K562 (cell line): ENCODE results near the gene KAZN. TPM values are rescaled to one million over a fixed set of nuclear protein-coding genes. Genes with fewer than 3 reads are reported as not detected.

Experiments used
- ATAC-seq: fragments of 200-7000 bp; cut with Tn5 transposase; 3 replicates; pipeline ENCODE4 v1.9.1; 2020; ENCODE audit warnings: moderate library complexity
- BruUV-seq: library from RNA; stranded (reverse); fragments of 400-500 nt; replicated peaks from 2 replicates; lab custom pipeline; 2021; lab: Mats Ljungman, UMichigan
- CTCF ChIA-PET: fragments of 300-600 bp; formaldehyde crosslinking; extraction: SDS; loops from one replicate; lab custom pipeline; 2021; ENCODE audit warnings: low intra/inter-chr PET ratio; lab: Yijun Ruan, JAX
- POLR2A ChIA-PET: fragments of 300-600, 350-650 bp; sonication (Branson Sonifier 250); formaldehyde crosslinking; extraction: SDS; loops from one replicate; lab custom pipeline; 2021; ENCODE audit warnings: antibody characterized with exemption, inconsistent platforms; lab: Yijun Ruan, JAX
- DNase-seq, 4 experiments: peaks; one replicate each; pipeline versions ENCODE4 v3.0.0 to v3.0.0-alpha.2; 2011 to 2018; ENCODE audit warnings: low spot score in 3 of 4, mixed read lengths in 3 of 4; ENCODE audit errors: extremely low read depth in 1 of 4
- FAIRE-seq: peaks from 2 replicates; lab custom pipeline; 2011; peaks lifted over from hg19 to GRCh38; lab: Jason Lieb, UNC
- H2AFZ ChIP-seq: 2 replicates; pipeline ENCODE4 v1.6.0; 2011; ENCODE audit warnings: low read depth, low read length, control low read depth, inconsistent platforms
- H3K27ac ChIP-seq: fragments of 200-600 bp; 3 replicates; pipeline ENCODE4 v1.8.0; 2011; ENCODE audit warnings: low read depth, mild to moderate bottlenecking, control low read depth, inconsistent platforms, low read length, moderate library complexity, mixed read lengths; ENCODE audit errors: extremely low read depth
- H3K27me3 ChIP-seq, 2 experiments: fragments of 300-600 bp in 1 of 2; 2 replicates in 1 of 2; 3 replicates in 1 of 2; pipeline versions ENCODE4 v1.6.0 to v1.8.0; 2011; ENCODE audit warnings: inconsistent platforms in 2 of 2, low read length in 2 of 2, mild to moderate bottlenecking in 1 of 2, mixed read lengths in 1 of 2, moderate library complexity in 1 of 2; ENCODE audit not compliant: control insufficient read depth in 2 of 2, insufficient read depth in 2 of 2
- H3K36me3 ChIP-seq: fragments of 300-600 bp; 3 replicates; pipeline ENCODE4 v1.8.0; 2011; ENCODE audit warnings: mild to moderate bottlenecking, low read length, inconsistent platforms; ENCODE audit not compliant: control insufficient read depth, insufficient read depth
- H3K4me1 ChIP-seq, 2 experiments: fragments of 200-600 bp in 1 of 2; replicated peaks in 1 of 2; 2 replicates in 1 of 2; 3 replicates in 1 of 2; pipeline versions ENCODE4 v1.5.1 to v1.8.0; 2011; ENCODE audit warnings: inconsistent platforms in 2 of 2, low read length in 2 of 2, mild to moderate bottlenecking in 1 of 2, mixed read lengths in 1 of 2, moderate library complexity in 1 of 2; ENCODE audit not compliant: control insufficient read depth in 2 of 2, insufficient read depth in 2 of 2
- H3K4me2 ChIP-seq: 2 replicates; pipeline ENCODE4 v1.6.1; 2011; ENCODE audit warnings: low read length, control low read depth, inconsistent platforms, mixed read lengths; ENCODE audit not compliant: insufficient read depth
- H3K4me3 ChIP-seq: fragments of 200-600 bp; sonication (generic), shearing (Covaris generic); 2 replicates; pipeline ENCODE4 v1.5.1; 2016; ENCODE audit warnings: control low read depth, inconsistent platforms
- H3K79me2 ChIP-seq: fragments of 200-600 bp; 3 replicates; pipeline ENCODE4 v1.8.0; 2011; ENCODE audit warnings: low read length, inconsistent platforms; ENCODE audit not compliant: control insufficient read depth, insufficient read depth
- H3K9ac ChIP-seq, 2 experiments: 2 replicates each; pipeline versions ENCODE4 v1.6.0 to v1.6.1; 2011; ENCODE audit warnings: low read depth in 2 of 2, low read length in 2 of 2, control low read depth in 1 of 2, inconsistent platforms in 1 of 2, mild to moderate bottlenecking in 1 of 2, mixed read lengths in 1 of 2; ENCODE audit not compliant: insufficient read depth in 1 of 2
- H3K9me1 ChIP-seq: one replicate; pipeline ENCODE4 v1.6.0; 2011; ENCODE audit warnings: inconsistent platforms, mild to moderate bottlenecking, low read length, moderate library complexity; ENCODE audit not compliant: control insufficient read depth, insufficient read depth
- H3K9me3 ChIP-seq: replicated peaks from 2 replicates; pipeline ENCODE4 v1.5.1; 2011; ENCODE audit warnings: low read depth, low read length, inconsistent platforms; ENCODE audit not compliant: control insufficient read depth, insufficient read depth
- H4K20me1 ChIP-seq: replicated peaks from 2 replicates; pipeline ENCODE4 v1.6.1; 2011; ENCODE audit warnings: low read length, inconsistent platforms, mixed read lengths; ENCODE audit not compliant: control insufficient read depth, insufficient read depth
- CREM ChIP-seq: IDR thresholded peaks from 2 replicates; pipeline ENCODE4 v1.6.1; 2014; ENCODE audit warnings: antibody characterized with exemption, low read depth
- HNRNPH1 ChIP-seq: fragments of 200-400 bp; formaldehyde crosslinking; optimal IDR thresholded peaks from 2 replicates; pipeline ENCODE3; 2017; ENCODE audit warnings: low read depth, mild to moderate bottlenecking, low read length, moderate library complexity
- HNRNPK ChIP-seq: fragments of 200-400 bp; formaldehyde crosslinking; IDR thresholded peaks from one replicate; pipeline ENCODE4 v1.6.1; 2018; ENCODE audit warnings: mild to moderate bottlenecking, low read depth, low read length; ENCODE audit not compliant: poor library complexity, severe bottlenecking
- IFI16 ChIP-seq: fragments of 250-450 bp; sonication (Bioruptor Pico); IDR thresholded peaks from 2 replicates; pipeline ENCODE4 v2.1.2; 2022; ENCODE audit warnings: mild to moderate bottlenecking, inconsistent platforms
- L3MBTL2 ChIP-seq: fragments of 450-650 bp; IDR thresholded peaks from 2 replicates; pipeline ENCODE4 v1.6.1; 2016; ENCODE audit warnings: mild to moderate bottlenecking, moderate library complexity
- MTA3 ChIP-seq: fragments of 450-650 bp; formaldehyde crosslinking; IDR thresholded peaks from 2 replicates; pipeline ENCODE4 v1.6.1; 2017; ENCODE audit warnings: mild to moderate bottlenecking, borderline replicate concordance
- NUFIP1 ChIP-seq: fragments of 450-650 bp; IDR thresholded peaks from 2 replicates; pipeline ENCODE4 v1.6.1; 2018; ENCODE audit not compliant: partially characterized antibody
- SAP30 ChIP-seq: fragments of 200-600 bp; sonication (generic); IDR thresholded peaks from 2 replicates; pipeline ENCODE4 v1.6.1; 2012; ENCODE audit warnings: borderline replicate concordance, low read depth, mild to moderate bottlenecking, moderate library complexity, low read length, control low read depth, inconsistent platforms; ENCODE audit not compliant: insufficient read depth, poor library complexity, severe bottlenecking
- ZNF311 ChIP-seq: fragments of 250-450 bp; sonication (Bioruptor Pico); IDR thresholded peaks from 2 replicates; pipeline ENCODE4 v1.4.0; 2020; ENCODE audit warnings: mild to moderate bottlenecking, moderate library complexity
- ZNF77 ChIP-seq: fragments of 250-450 bp; sonication (Bioruptor Pico); IDR thresholded peaks from 2 replicates; pipeline ENCODE4 v1.5.0; 2020
- WGBS: fragments of 100-300 bp; shearing (Covaris generic); methylation state at CpG from one replicate; pipeline ENCODE4 v1.1.6; 2016; ENCODE audit warnings: low coverage, mixed read lengths; ENCODE audit not compliant: insufficient coverage; ENCODE audit errors: missing lambda C conversion rate; 5-methylcytosine and 5-hydroxymethylcytosine counted together
- in situ Hi-C: fragments of 300-500 bp; cut with MboI; formaldehyde crosslinking; loops from 4 replicates; pipeline ENCODE4 v1.15.0; 2018; ENCODE audit warnings: inconsistent platforms, mixed read lengths
- intact Hi-C: fragments of 100-400 bp; cut with micrococcal nuclease; formaldehyde crosslinking; loops from 2 replicates; pipeline ENCODE4 v1.14.2; 2022
- polyA plus RNA-seq, 8 experiments: library from polyadenylated mRNA; depleted of rRNA in 4 of 8; stranded (reverse) in 5 of 8; unstranded in 3 of 8; fragments of >200 nt; fragmentation: Nextera tagmentation in 2 of 8; fragmentation: Illumina TruSeq in 1 of 8; extraction: Ambion mirVana in 2 of 8; extraction: Trizol in 1 of 8; gene quantifications; 2 replicates each; pipeline versions ENCODE4 v1.2.1 to v1.2.3, GENCODE V29; 2011 to 2014; ENCODE audit warnings: inconsistent platforms in 1 of 8, missing spikeins in 1 of 8
- total RNA-seq, 7 experiments: library from RNA; depleted of rRNA in 6 of 7; stranded (reverse); fragments of >200 nt in 6 of 7; fragmentation: Illumina TruSeq in 2 of 7; extraction: Trizol in 2 of 7; gene quantifications; 2 replicates each; pipeline versions ENCODE4 v1.2.1 to v1.2.3, GENCODE V29; 2011 to 2021; ENCODE audit warnings: low replicate concordance in 1 of 7
- TF ChIP-seq, protein P1 (sequence below): fragments of 450-650 bp; IDR thresholded peaks from 2 replicates; pipeline ENCODE4 v1.6.1; 2016; ENCODE audit warnings: mild to moderate bottlenecking, moderate library complexity

KAZN gene
- total and polyA plus RNA-seq, 9 of the 15 experiments (the other 6 are each of a cell fraction or from before 2014, with no cell fraction given) = 2.1 to 21.6 (median 5.4) TPM

DNA sequence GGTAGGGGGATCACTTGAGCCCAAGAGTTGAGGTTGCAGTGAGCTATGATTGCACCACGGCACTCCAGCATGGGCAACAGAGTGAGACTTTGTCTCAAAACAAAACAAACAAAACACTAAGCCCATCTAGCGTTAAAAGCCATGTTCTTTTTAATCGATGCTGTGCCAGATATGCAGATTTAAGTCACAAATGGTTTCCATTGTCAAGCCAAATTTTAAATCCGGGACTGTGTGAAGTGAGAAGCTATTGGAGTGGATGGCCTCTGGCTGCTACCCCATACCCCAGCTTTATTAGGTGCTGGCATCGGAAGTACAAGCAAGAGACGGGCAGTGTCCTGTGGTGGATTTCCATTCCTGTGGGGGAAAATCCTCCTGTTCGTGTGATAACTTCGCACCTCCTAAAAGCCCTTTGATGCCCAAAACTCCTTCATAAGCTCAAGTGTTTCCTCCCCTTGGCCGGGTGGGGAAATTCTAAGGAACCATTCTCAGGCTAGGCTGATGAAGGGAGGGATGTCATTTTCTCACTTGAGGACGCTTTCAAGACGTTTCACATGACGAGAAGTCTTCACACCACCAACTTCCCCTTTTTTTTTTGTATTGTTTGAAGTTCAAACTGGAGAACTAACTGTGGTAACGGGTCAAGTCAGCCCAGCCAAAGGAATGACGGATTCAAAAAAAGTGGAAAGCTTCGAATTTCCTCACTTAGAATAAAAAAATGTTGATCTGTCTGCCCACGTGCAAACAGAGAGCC is 140.8 kb downstream of the KAZN start:
- no peaks in the 10 kb centered on the region; the same call in none of the 2 replicates for H4K20me1 ChIP-seq
- intact Hi-C loops (loop anchor here (10.0 kb wide), 1 partner anchor 624 kb away; no protein-coding TSS in a partner anchor), in situ Hi-C loops (no loop called here)
- WGBS = 3% methylated on average over 16 of the region's 16 CpGs
- H3K27me3 ChIP-seq = peaks cover 73 to 75% of the 10 kb centered on the region in 2 experiments
- H3K79me2 ChIP-seq = no peaks in the 10 kb centered on the region
- peak; percentile 46 for FAIRE-seq
- ChIA-PET POLR2A (no interaction called here), CTCF (no interaction called here)
- no peak for ATAC-seq
- no peak overlapping the region for H3K27ac ChIP-seq
- H3K4me1 ChIP-seq = no peaks in the 10 kb centered on the region; a peak in 1 of 5 replicates
- no peak for DNase-seq
- H3K9ac ChIP-seq = no peak overlapping the region
- no peak overlapping the region for H3K4me3 ChIP-seq
- no peak overlapping the region for H2AFZ ChIP-seq
- no peak overlapping the region for H3K4me2 ChIP-seq
- BruUV-seq = no TSS peak
- no peaks in the 10 kb centered on the region for H3K9me1 ChIP-seq
- H3K9me3 ChIP-seq = no peaks in the 10 kb centered on the region
- H3K36me3 ChIP-seq = no peaks in the 10 kb centered on the region
- TF ChIP-seq MTA3 = no peak
- no peak for TF ChIP-seq IFI16
- TF ChIP-seq NUFIP1 = no peak
- TF ChIP-seq HNRNPK = no peak
- no peak for TF ChIP-seq ZNF77 (CRISPR knock-in tag)
- TF ChIP-seq CREM = 0 out of 2 replicates have a peak, but pooled peaks have one; percentile 34
- TF ChIP-seq HNRNPH1 = no peak
- peak; percentile 91 for TF ChIP-seq L3MBTL2
- TF ChIP-seq, protein P1, sequence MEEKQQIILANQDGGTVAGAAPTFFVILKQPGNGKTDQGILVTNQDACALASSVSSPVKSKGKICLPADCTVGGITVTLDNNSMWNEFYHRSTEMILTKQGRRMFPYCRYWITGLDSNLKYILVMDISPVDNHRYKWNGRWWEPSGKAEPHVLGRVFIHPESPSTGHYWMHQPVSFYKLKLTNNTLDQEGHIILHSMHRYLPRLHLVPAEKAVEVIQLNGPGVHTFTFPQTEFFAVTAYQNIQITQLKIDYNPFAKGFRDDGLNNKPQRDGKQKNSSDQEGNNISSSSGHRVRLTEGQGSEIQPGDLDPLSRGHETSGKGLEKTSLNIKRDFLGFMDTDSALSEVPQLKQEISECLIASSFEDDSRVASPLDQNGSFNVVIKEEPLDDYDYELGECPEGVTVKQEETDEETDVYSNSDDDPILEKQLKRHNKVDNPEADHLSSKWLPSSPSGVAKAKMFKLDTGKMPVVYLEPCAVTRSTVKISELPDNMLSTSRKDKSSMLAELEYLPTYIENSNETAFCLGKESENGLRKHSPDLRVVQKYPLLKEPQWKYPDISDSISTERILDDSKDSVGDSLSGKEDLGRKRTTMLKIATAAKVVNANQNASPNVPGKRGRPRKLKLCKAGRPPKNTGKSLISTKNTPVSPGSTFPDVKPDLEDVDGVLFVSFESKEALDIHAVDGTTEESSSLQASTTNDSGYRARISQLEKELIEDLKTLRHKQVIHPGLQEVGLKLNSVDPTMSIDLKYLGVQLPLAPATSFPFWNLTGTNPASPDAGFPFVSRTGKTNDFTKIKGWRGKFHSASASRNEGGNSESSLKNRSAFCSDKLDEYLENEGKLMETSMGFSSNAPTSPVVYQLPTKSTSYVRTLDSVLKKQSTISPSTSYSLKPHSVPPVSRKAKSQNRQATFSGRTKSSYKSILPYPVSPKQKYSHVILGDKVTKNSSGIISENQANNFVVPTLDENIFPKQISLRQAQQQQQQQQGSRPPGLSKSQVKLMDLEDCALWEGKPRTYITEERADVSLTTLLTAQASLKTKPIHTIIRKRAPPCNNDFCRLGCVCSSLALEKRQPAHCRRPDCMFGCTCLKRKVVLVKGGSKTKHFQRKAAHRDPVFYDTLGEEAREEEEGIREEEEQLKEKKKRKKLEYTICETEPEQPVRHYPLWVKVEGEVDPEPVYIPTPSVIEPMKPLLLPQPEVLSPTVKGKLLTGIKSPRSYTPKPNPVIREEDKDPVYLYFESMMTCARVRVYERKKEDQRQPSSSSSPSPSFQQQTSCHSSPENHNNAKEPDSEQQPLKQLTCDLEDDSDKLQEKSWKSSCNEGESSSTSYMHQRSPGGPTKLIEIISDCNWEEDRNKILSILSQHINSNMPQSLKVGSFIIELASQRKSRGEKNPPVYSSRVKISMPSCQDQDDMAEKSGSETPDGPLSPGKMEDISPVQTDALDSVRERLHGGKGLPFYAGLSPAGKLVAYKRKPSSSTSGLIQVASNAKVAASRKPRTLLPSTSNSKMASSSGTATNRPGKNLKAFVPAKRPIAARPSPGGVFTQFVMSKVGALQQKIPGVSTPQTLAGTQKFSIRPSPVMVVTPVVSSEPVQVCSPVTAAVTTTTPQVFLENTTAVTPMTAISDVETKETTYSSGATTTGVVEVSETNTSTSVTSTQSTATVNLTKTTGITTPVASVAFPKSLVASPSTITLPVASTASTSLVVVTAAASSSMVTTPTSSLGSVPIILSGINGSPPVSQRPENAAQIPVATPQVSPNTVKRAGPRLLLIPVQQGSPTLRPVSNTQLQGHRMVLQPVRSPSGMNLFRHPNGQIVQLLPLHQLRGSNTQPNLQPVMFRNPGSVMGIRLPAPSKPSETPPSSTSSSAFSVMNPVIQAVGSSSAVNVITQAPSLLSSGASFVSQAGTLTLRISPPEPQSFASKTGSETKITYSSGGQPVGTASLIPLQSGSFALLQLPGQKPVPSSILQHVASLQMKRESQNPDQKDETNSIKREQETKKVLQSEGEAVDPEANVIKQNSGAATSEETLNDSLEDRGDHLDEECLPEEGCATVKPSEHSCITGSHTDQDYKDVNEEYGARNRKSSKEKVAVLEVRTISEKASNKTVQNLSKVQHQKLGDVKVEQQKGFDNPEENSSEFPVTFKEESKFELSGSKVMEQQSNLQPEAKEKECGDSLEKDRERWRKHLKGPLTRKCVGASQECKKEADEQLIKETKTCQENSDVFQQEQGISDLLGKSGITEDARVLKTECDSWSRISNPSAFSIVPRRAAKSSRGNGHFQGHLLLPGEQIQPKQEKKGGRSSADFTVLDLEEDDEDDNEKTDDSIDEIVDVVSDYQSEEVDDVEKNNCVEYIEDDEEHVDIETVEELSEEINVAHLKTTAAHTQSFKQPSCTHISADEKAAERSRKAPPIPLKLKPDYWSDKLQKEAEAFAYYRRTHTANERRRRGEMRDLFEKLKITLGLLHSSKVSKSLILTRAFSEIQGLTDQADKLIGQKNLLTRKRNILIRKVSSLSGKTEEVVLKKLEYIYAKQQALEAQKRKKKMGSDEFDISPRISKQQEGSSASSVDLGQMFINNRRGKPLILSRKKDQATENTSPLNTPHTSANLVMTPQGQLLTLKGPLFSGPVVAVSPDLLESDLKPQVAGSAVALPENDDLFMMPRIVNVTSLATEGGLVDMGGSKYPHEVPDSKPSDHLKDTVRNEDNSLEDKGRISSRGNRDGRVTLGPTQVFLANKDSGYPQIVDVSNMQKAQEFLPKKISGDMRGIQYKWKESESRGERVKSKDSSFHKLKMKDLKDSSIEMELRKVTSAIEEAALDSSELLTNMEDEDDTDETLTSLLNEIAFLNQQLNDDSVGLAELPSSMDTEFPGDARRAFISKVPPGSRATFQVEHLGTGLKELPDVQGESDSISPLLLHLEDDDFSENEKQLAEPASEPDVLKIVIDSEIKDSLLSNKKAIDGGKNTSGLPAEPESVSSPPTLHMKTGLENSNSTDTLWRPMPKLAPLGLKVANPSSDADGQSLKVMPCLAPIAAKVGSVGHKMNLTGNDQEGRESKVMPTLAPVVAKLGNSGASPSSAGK = 0 out of 2 replicates have a peak, but pooled peaks have one; percentile 34
- no peak for TF ChIP-seq ZNF311
- no peak for TF ChIP-seq SAP30
